ENCODE results near the gene RC3H1. TPM values are rescaled to one million over a fixed set of nuclear protein-coding genes. Genes with fewer than 3 reads are reported as not detected.

RC3H1 gene
- total and polyA plus RNA-seq, 2 experiments from 2014 or later: 6.8 to 24.5 TPM

DNA sequence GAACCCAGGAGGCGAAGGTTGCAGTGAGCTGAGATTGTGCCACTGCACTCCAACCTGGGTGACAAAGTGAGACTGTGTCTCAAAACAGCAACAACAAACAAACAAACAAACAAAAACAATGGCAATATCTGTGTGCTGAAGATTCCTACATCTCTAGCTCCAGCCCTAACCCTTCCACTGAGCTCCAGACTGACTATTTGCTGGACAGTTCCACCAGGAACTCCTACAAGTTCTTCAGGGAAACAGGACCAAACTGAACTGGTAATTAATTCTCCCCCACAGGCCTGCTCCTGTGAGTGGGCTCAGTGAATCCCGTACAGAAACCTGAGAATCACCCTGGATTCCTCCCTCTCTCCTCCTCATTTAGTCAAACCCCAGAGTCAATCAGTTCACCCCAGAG lies 106.6 kb downstream of the RC3H1 start (continued):
- TF ChIP-seq, protein P1, sequence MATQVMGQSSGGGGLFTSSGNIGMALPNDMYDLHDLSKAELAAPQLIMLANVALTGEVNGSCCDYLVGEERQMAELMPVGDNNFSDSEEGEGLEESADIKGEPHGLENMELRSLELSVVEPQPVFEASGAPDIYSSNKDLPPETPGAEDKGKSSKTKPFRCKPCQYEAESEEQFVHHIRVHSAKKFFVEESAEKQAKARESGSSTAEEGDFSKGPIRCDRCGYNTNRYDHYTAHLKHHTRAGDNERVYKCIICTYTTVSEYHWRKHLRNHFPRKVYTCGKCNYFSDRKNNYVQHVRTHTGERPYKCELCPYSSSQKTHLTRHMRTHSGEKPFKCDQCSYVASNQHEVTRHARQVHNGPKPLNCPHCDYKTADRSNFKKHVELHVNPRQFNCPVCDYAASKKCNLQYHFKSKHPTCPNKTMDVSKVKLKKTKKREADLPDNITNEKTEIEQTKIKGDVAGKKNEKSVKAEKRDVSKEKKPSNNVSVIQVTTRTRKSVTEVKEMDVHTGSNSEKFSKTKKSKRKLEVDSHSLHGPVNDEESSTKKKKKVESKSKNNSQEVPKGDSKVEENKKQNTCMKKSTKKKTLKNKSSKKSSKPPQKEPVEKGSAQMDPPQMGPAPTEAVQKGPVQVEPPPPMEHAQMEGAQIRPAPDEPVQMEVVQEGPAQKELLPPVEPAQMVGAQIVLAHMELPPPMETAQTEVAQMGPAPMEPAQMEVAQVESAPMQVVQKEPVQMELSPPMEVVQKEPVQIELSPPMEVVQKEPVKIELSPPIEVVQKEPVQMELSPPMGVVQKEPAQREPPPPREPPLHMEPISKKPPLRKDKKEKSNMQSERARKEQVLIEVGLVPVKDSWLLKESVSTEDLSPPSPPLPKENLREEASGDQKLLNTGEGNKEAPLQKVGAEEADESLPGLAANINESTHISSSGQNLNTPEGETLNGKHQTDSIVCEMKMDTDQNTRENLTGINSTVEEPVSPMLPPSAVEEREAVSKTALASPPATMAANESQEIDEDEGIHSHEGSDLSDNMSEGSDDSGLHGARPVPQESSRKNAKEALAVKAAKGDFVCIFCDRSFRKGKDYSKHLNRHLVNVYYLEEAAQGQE (IDR thresholded peaks at IDR 0.05; ENCODE audit: unreplicated experiment): peak; percentile 40

DNA sequence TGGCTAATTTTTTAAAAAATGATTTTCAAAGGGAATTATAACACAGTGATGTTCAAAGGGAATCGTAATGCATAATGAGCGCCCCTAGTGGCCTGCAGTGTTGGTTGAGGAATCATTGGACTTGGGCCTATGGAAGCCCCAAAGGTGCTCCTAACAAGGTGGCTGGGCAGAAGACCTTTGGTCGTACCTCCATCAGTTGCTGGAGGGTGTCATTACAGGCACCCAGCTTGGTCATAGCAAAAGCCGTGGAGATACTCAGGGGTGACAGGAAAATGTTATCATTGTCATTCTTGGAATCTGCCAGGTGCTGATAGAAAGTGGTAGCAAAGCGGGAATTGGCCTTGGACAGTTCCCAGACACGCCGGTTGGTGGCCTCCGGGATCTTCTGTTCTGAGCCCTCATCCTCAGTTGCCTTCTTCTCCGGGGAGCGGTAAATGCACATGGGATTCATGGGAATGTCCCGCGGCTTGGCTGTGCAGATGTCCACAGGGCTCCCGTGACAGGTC lies 107.7 kb downstream of the RC3H1 start:
- H3K27me3 Mint-ChIP-seq (ENCODE audit: insufficient read depth, low read depth, poor library complexity): peaks cover 2% of the 10 kb centered on the region
- Histone ChIP-seq H3K36me3 (ENCODE audit: insufficient read depth) (no peaks in the 10 kb centered on the region; the same call in 1 of the 2 replicates), H3K4me2 (no peak overlapping the region), H3K27me3 (ENCODE audit: insufficient read depth) (no peaks in the 10 kb centered on the region), H3K9me2 (ENCODE audit: insufficient read depth) (peaks cover 16% of the 10 kb centered on the region; the same call in 1 of the 2 replicates), H3K4me1 (ENCODE audit: insufficient read depth) (no peaks in the 10 kb centered on the region), H3K79me2 (replicated peaks; ENCODE audit: insufficient read depth) (no peaks in the 10 kb centered on the region), H3F3A (replicated peaks; ENCODE audit: low read depth) (no peaks in the 10 kb centered on the region), H3K27ac (ENCODE audit: low read depth) (no peak overlapping the region), H3K4me3 (no peak overlapping the region), H2AFZ (no peak overlapping the region), H4K20me1 (replicated peaks; ENCODE audit: insufficient read depth) (no peaks in the 10 kb centered on the region)
- H3K4me3 Mint-ChIP-seq: no peak overlapping the region
- H3K36me3 Mint-ChIP-seq (ENCODE audit: low read depth): peaks cover 4% of the 10 kb centered on the region; the same call in 2 of the 3 replicates
- peak; percentile 88 for ATAC-seq
- TF ChIP-seq JUNB (IDR thresholded peaks at IDR 0.05; ENCODE audit: unreplicated experiment) (no peak), ZNF331 (CRISPR knock-in tag; IDR thresholded peaks at IDR 0.05; ENCODE audit: low read depth) (no peak)
- TF ChIP-seq, protein P2, sequence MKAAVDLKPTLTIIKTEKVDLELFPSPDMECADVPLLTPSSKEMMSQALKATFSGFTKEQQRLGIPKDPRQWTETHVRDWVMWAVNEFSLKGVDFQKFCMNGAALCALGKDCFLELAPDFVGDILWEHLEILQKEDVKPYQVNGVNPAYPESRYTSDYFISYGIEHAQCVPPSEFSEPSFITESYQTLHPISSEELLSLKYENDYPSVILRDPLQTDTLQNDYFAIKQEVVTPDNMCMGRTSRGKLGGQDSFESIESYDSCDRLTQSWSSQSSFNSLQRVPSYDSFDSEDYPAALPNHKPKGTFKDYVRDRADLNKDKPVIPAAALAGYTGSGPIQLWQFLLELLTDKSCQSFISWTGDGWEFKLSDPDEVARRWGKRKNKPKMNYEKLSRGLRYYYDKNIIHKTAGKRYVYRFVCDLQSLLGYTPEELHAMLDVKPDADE (IDR thresholded peaks at IDR 0.05): no peak
- TF ChIP-seq, protein P3, sequence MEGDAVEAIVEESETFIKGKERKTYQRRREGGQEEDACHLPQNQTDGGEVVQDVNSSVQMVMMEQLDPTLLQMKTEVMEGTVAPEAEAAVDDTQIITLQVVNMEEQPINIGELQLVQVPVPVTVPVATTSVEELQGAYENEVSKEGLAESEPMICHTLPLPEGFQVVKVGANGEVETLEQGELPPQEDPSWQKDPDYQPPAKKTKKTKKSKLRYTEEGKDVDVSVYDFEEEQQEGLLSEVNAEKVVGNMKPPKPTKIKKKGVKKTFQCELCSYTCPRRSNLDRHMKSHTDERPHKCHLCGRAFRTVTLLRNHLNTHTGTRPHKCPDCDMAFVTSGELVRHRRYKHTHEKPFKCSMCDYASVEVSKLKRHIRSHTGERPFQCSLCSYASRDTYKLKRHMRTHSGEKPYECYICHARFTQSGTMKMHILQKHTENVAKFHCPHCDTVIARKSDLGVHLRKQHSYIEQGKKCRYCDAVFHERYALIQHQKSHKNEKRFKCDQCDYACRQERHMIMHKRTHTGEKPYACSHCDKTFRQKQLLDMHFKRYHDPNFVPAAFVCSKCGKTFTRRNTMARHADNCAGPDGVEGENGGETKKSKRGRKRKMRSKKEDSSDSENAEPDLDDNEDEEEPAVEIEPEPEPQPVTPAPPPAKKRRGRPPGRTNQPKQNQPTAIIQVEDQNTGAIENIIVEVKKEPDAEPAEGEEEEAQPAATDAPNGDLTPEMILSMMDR (conservative IDR thresholded peaks at IDR 0.05; ENCODE audit: low read depth in 2 of 2): peak; percentile 81 to 96
- no peaks in the 10 kb centered on the region; the same call in 2 of the 3 replicates for H3K4me1 Mint-ChIP-seq
- H3K27ac Mint-ChIP-seq: no peak overlapping the region
- H3K9me3 Mint-ChIP-seq: no peaks in the 10 kb centered on the region
- peak; percentile 81 for DNase-seq (ENCODE audit: low spot score)

DNA sequence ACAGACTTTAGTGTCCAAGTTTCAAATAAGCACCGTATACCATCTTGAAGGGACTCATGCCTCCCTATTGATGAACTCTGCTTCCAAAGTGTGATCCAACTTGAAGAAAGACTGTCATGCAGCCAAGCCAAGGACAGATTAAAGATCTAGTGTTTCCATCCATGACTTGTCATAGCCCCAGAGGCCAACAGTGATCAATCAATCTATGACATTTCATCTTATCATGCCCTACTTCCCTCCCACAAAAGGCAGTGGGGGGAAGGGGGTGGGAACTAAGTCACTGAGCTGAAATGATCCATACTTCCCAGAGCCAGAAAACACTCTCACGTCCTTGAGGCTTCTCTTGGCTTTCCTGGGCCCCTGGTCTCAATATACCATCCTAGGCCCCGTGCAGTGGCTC lies 109.0 kb downstream of the RC3H1 start:
- TF ChIP-seq, protein P1 (IDR thresholded peaks at IDR 0.05; ENCODE audit: unreplicated experiment): no peak
- TF ChIP-seq ZNF114 (CRISPR knock-in tag; IDR thresholded peaks at IDR 0.05) (no peak), JUNB (IDR thresholded peaks at IDR 0.05; ENCODE audit: unreplicated experiment) (no peak), NANOG (IDR thresholded peaks at IDR 0.05; ENCODE audit: borderline replicate concordance) (no peak), ZNF331 (CRISPR knock-in tag; IDR thresholded peaks at IDR 0.05; ENCODE audit: low read depth) (no peak)
- TF ChIP-seq, protein P2 (IDR thresholded peaks at IDR 0.05): no peak
- Histone ChIP-seq H3K9me2 (ENCODE audit: insufficient read depth) (peaks cover 16% of the 10 kb centered on the region; the same call in 1 of the 2 replicates), H3K4me3 (no peak overlapping the region), H3K36me3 (ENCODE audit: insufficient read depth) (no peaks in the 10 kb centered on the region; the same call in 1 of the 2 replicates), H3K4me2 (no peak overlapping the region), H3K27ac (ENCODE audit: low read depth) (no peak overlapping the region), H4K20me1 (replicated peaks; ENCODE audit: insufficient read depth) (no peaks in the 10 kb centered on the region), H2AFZ (no peak overlapping the region), H3K27me3 (ENCODE audit: insufficient read depth) (no peaks in the 10 kb centered on the region), H3K79me2 (replicated peaks; ENCODE audit: insufficient read depth) (no peaks in the 10 kb centered on the region), H3K4me1 (ENCODE audit: insufficient read depth) (no peaks in the 10 kb centered on the region), H3F3A (replicated peaks; ENCODE audit: low read depth) (no peaks in the 10 kb centered on the region)
- H3K27me3 Mint-ChIP-seq (ENCODE audit: insufficient read depth, low read depth, poor library complexity): peaks cover 2% of the 10 kb centered on the region
- H3K36me3 Mint-ChIP-seq (ENCODE audit: low read depth): peaks cover 7% of the 10 kb centered on the region; the same call in 2 of the 3 replicates
- no peak overlapping the region for H3K4me3 Mint-ChIP-seq
- no peak for DNase-seq (ENCODE audit: low spot score)
- H3K9me3 Mint-ChIP-seq: no peaks in the 10 kb centered on the region
- no peak for ATAC-seq
- no peaks in the 10 kb centered on the region; the same call in 2 of the 3 replicates for H3K4me1 Mint-ChIP-seq
- no peak overlapping the region for H3K27ac Mint-ChIP-seq

All from GM23338 (cell line).